IPS DF 4.7 (cell line): ENCODE data around the gene PCID2.

Experiments used
- DNase-seq: peaks from one replicate; pipeline ENCODE4 v3.0.0-alpha.2; 2013; ENCODE audit warnings: low spot score; ENCODE audit errors: extremely low read depth

The PCID2 gene

DNA sequence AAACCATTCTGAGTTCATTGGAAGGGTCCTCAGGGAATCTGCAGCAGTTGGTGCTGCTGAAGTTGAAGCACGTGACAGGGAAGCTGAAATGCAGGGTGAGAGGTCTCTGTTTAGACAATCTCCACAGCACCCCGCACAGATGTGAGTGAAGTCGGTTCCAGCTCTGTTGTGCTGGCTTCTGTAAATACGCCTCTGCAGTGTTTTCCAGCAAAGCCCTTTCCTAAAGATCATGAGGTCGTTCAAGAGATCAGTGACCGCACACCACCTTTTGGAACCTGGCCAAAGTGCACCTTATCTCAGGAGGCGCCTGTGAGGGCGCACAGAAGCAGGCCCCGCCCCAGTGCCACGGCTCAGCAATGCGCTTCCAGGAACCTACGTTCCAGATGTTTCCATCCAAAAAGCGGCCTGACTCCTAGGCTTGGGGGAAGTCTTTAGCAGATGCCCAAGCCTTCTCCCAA, 11.7 kb upstream of the PCID2 start:
- no peak for DNase-seq

DNA sequence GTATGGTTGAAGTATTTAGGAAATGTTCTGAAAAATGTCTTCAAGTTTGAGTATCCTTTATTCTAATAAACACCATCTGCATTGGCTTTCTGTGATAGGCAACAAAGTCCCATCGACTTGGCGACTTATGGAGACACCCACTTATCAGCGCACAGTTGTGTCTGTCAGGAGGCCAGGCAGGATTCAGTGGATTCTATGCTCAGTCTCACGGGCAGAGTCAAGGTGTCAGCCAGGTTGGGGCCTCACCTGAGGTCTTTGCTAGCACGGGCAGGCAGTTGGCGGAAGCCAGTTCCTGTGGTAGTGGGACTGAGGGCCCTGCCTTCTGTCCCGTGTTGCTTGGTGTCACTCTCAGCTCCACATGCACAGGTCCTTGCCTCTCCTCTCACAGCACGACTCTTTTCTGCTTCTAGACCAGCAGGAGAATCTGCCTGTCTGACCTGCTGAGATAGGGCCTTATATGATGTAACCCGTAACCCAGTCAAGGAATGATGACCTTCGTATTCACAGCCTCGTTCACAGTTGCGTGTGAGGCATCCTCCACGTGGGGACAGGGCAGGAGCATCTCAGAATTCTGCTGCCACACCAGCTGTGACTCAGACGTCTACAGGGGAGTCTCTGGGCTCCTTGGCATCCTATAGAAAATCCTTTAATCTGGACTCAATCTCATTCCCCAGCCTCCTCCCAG, 10.9 kb upstream of the PCID2 start:
- DNase-seq, result no peak

DNA sequence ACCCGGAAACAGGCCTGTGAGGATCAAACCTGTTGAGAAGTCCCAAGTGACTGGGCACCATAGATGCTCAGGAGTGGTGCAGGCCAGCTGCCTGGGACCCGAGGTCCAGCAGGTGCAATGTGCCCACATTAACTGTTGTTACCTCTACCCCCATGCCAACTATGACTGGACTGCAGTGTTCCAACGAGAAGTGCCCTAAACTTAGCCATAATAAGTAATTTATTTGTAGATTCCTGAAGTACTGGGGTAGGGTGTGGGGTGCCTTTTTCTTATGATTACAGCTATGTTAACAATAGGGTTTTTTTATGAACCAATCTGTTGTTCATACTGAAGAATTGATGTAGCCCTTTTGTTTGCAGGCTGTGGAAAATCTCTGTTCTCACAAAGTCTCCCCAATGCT, 10.1 kb upstream of the PCID2 start:
- DNase-seq, result no peak

- DNase-seq, result no peak
Observed at GRCh38 chr13:113216254-113217048, 8.0 kb upstream of the PCID2 start.

GRCh38 chr13:113211774-113212173, 3.3 kb upstream of the PCID2 start:
- no peak for DNase-seq

DNA sequence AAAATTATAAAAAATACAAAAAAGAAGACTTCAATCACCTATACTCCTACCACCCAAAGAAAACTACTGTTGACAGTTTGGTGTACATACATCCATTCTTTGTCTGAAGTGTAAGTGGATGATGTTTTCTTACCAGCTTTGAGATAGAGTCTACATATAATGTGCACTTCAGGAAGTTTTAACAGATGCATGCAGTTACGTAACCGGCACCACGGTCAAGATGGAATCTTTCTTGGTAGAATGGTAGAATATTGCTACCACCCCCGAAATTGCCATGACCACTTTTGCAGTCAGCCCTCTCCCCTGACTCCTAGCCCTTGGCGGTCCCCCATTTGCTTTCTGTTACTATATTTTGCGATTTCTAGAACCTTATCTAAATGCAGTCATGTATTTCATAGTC, 2.4 kb upstream of the PCID2 start:
- DNase-seq, result no peak

DNA sequence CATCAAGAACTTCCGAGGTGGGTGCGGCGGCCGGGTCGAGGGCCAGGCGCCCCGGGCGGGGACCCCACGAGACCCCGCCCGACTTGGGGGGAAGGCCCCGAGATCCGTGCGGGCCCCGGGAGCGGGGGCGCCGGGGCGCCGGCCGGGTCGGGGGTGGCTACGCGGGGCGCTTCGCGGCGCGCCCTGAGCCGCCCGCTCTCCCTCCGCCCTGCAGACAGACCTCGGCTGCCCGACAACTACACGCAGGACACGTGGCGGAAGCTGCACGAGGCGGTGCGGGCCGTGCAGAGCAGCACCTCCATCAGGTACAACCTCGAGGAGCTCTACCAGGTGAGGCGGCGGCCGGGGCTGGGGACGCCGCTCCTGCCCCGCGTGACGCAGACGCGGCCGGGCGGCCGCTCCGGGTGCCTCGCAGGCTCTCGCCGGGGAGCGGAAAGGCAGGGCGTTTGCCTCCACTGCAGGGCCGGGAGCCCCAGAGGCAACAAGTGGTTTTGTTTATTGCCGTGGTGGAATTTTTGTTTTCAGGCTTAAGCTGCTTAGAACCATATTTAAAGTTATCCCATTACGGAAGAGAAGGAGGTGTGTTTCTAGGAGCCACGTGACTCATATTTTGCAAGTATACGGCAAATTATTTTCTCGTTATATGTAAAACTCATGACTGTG, 1.4 kb upstream of the PCID2 start:
- no peak for DNase-seq

DNA sequence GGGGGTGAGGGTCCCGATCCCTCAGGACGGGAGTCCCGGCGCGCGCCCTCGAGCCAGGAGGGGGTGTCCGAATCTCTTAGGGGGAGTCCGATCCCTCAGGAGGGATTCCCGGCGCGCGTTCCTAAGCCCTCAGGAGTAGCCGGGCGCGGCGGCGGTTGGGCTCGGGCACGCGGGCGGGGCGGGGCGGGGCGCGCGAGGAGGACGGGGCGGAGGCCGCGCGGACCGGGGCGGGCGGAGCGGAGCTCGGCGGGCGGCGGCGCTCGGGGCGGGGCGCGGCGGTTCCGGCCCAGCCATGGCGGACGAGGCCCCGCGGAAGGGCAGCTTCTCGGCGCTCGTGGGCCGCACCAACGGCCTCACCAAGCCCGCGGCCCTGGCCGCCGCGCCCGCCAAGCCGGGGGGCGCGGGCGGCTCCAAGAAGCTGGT, 878 bp upstream of the PCID2 start, which contains the start of gene CUL4A:
Gene CUL4A, plus strand, starts transcription at position 278 of the 423 bp plus-strand sequence. Its CDS starts 15 bp downstream, at position 293.
- DNase-seq, result no peak

DNA sequence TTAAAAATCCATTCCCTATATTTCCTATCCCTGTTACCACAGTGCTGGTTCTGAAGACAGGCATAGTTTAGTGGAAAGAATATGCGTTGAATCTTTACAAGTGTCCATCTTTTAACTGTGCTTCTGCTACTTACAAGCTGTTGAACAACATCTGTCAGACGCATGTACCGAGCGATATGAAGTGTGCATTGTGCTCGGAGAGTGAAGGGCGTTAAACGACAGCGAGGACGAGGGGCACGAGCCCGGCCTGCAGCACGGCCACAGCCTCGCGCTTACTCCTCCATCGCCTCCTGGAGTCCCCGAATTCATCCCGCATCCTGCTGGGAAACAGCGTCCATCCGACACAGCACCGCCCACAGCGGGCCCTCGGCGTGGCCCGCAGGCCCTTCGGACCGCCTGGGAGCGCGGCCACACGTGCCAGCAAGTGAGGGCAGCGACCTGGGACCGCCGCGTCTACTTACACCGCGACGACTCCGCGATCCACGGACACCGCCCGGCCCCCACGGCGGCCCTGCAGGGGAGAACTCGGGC, 514 bp downstream of the PCID2 start:
- no peak for DNase-seq

DNA sequence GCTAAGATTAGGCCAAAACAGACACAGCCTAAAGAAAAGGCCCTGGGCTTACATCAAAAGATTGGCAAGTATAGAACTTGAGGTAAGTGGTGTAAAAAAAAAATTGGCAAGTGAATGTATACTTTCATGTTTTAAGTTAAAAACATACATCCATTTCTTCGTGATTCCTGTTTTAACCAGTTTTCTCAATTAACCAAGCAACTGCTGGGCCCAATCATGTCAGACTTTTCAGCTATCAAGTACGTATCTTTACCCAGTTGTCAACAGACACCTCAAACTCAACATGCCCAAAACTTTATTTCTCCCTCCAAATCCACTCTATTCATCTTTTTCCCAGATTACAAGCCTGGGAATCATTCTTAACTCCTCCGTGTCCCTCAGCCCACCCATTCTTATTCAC, 1.0 kb downstream of the PCID2 start:
- DNase-seq, result no peak

GRCh38 chr13:113205428-113205931, 3.0 kb downstream of the PCID2 start:
- no peak for DNase-seq

GRCh38 chr13:113204378-113204734, 4.1 kb downstream of the PCID2 start:
- DNase-seq, result no peak

DNA sequence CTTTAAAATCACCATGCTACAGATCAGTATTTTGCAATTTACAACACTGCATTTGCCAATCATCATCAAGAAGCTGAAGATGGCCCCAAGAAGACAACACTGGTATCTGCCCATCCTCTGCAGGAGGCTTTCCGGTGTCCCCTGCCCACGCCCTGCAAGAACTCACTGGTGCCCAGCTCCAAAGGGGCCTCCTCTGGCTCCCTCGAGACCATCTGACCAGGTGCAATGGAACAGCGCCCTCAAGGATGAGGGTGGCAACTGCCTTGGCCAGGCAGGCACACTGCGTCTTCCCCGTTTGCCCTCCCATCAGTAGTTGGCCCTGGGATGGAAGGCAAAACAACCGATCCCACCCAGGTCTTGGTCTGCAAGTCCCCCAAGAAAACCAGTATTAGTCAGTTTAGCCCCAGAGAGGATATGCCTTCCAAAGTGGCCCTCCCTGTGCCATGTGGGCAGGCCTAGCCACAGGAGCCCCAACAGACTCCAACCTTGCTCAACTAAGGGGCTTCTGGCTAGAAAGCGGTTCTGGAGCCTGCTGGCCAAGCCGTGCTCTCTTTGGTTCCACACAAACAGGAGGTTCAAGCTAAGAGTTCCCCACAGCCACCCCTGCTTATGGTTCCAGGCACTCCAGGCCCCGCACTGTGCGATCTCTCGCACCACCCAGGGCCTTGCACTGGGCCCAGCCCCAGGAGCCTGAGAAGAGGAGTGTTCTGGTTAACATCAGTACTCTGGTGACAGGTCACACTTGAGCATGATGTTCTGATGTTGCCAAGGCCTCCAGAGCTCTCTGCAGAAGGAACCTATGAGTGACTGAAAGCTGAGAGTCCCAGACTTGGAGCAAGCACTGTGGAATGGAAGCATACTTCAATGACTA, 4.7 kb downstream of the PCID2 start:
- DNase-seq, result no peak

DNA sequence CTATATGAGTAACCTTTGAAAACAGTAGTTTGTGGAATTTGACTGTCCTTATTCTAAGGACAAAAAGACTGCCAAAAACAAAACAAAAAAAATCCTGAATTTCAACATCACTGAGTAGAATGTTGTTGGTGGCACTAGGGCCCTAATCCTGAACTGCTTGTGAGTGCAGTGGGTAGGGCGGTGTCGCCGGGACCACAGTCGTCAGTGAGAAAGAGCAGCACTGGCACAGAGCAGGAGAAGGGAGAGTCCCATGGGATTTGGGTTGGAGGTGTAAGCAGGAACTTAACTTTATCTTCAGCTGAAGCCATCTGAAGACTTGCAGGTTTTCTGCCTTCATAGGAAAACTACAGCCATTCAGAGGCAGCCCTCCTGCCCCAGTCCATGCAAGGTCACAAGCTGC, 5.6 kb downstream of the PCID2 start:
- no peak for DNase-seq

DNA sequence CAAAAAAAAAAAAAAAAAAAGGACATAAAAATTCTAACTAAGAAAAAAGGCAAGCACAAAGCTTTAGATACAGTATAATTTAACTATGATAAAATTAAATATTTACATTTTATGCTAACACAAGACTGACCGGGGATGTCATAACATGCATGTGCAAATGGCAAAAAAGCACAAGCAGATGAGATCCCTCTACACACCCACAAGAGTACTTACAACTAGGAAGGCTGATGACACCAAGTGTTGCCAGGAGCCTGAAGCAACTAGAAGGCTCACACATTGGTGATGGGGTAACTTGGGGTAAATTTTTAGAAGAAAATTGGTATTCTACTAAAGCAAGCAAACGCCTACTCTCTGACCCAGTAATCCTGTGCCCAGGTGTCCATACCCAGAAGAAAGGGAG, 6.7 kb downstream of the PCID2 start:
- DNase-seq, result no peak

- no peak for DNase-seq
Observed at GRCh38 chr13:113196970-113197737, 11.3 kb downstream of the PCID2 start.

DNA sequence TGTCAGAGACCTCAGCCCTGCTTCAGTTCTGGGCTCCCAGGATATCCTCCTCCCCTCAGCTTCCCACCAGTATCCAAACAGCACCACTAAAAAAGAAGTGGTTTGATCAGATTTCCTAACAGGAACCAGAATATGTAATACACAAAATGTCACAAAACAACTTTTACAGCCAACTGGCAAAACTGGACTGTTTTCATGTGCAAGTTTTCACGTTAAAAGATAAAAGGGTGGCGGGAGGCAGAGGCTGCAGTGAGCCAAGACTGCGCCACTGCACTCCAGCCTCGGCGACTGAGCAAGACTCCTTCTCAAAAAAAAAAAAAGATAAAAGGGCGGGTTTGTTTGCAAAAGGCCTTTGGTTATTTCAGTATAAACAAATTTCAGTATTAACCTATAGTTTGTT, 13.1 kb downstream of the PCID2 start:
- no peak for DNase-seq

DNA sequence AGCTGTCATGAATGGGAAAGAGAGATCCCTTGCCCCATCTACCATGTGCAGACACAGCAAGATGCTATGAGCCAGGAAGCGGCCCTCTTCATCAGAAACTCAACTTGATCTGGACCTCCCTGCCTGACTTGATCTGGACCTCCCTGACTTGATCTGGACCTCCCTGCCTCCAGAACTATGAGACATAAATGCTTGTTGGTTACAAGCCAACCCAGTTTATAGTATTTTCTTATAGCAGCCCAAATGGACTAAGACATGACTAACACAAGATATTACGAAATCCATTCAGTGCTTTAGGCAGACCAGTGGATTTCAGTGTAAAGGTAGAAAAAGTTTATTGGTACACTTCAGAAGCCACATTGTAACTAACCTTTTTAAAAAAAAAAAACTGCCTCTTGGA, 15.6 kb downstream of the PCID2 start:
- DNase-seq, result no peak

DNA sequence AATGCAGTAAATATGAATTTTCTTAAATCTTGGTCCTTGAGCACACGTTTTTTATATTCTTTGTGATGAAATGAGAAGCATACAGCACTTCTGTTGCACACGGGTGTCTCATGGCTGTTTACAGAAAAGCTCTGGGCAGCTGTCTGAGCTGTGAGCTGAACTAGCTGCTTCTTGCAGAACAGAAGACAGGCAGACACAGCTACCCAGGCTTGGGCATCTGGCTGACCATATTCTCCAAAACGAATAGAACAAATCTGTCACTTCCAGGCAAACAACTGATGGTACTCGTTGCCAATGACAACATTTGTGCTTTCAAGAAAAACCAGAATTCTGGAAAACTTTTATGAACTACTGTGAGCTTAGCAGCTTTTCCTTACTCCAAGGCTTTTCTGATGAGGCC, 16.2 kb downstream of the PCID2 start:
- DNase-seq, result no peak

DNA sequence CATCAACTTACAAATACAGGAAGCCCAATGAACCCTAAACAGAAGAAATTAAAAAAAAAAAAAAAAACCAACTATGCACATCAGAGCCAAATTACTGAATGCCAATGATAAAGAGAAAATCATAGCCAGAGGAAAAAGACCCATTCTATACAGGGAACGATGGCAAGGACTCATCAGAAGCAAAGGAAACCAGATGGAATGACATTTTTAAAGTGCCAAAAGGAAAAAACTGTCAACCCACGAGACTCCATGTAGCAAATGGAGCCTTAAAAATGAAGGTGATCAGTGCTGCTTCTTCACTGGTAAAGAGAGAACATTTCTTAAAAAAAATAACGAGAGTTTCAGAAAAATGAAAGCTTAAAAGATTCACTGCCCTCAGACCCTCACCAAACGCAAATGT, 18.3 kb downstream of the PCID2 start:
- no peak for DNase-seq
